ENCODE measurements around the gene FUBP3. TPM values are rescaled to one million over a fixed set of nuclear protein-coding genes. Genes with fewer than 3 reads are reported as not detected.

The FUBP3 gene
- total and polyA plus RNA-seq, 3 donors from 2014 or later = 59.4 to 88.7 (median 85.3) TPM

- no peak for DNase-seq
- 79 to 90% methylated on average over 8 of the region's 8 CpGs for WGBS, 2 donors
- no peak overlapping the region for H3K4me3 ChIP-seq
- no peak overlapping the region for H3K27ac ChIP-seq
- TF ChIP-seq POLR2A (IDR thresholded peaks at IDR 0.05) (no peak), CTCF (IDR thresholded peaks at IDR 0.05) (no peak)
- peaks cover 3% of the 10 kb centered on the region for H3K36me3 ChIP-seq (ENCODE audit: low read depth, missing control alignments)
- no peaks in the 10 kb centered on the region for H3K4me1 ChIP-seq
- H3K9me3 ChIP-seq = no peaks in the 10 kb centered on the region
- intact Hi-C loops (cut with DNase I; ENCODE audit: low total_unique reads) = no loop called here
- no peaks in the 10 kb centered on the region for H3K27me3 ChIP-seq
Measured at GRCh38 chr9:130634801-130635200, 55.4 kb downstream of the FUBP3 start.

- no peak overlapping the region for H3K4me3 ChIP-seq
- no peak for DNase-seq
- no peak for TF ChIP-seq CTCF (IDR thresholded peaks at IDR 0.05)
- TF ChIP-seq POLR2A (IDR thresholded peaks at IDR 0.05) = no peak
- no peak overlapping the region for H3K27ac ChIP-seq
- no peaks in the 10 kb centered on the region for H3K4me1 ChIP-seq
- no peaks in the 10 kb centered on the region for H3K9me3 ChIP-seq
- 94 to 97% methylated on average over 6 of the region's 6 CpGs for WGBS, 2 donors
- intact Hi-C loops (cut with DNase I; ENCODE audit: low total_unique reads) = no loop called here
- no peaks in the 10 kb centered on the region for H3K27me3 ChIP-seq
- H3K36me3 ChIP-seq (ENCODE audit: low read depth, missing control alignments) = peaks cover 3% of the 10 kb centered on the region
Measured at GRCh38 chr9:130635306-130635705, 55.9 kb downstream of the FUBP3 start.

GRCh38 chr9:130635721-130636647, 56.6 kb downstream of the FUBP3 start:
- Histone ChIP-seq H3K4me3 (no peak overlapping the region), H3K36me3 (ENCODE audit: low read depth, missing control alignments) (peaks cover 3% of the 10 kb centered on the region), H3K27ac (no peak overlapping the region), H3K4me1 (no peaks in the 10 kb centered on the region), H3K27me3 (no peaks in the 10 kb centered on the region), H3K9me3 (no peaks in the 10 kb centered on the region)
- no peak for TF ChIP-seq POLR2A (IDR thresholded peaks at IDR 0.05)
- no peak for TF ChIP-seq CTCF (IDR thresholded peaks at IDR 0.05)
- 92 to 94% methylated on average over 33 of the region's 33 CpGs for WGBS, 2 donors
- no peak for DNase-seq
- intact Hi-C loops (cut with DNase I; ENCODE audit: low total_unique reads) = no loop called here

GRCh38 chr9:130636648-130637020, 57.3 kb downstream of the FUBP3 start:
- 72 to 83% methylated on average over 4 to 9 of the region's 9 CpGs for WGBS, 2 donors
- H3K27me3 ChIP-seq = no peaks in the 10 kb centered on the region
- no peak for TF ChIP-seq POLR2A (IDR thresholded peaks at IDR 0.05)
- no peak for TF ChIP-seq CTCF (IDR thresholded peaks at IDR 0.05)
- intact Hi-C loops (cut with DNase I; ENCODE audit: low total_unique reads) = no loop called here
- no peaks in the 10 kb centered on the region for H3K9me3 ChIP-seq
- H3K27ac ChIP-seq = no peak overlapping the region
- peaks cover 3% of the 10 kb centered on the region for H3K36me3 ChIP-seq (ENCODE audit: low read depth, missing control alignments)
- H3K4me1 ChIP-seq = no peaks in the 10 kb centered on the region
- no peak overlapping the region for H3K4me3 ChIP-seq
- no peak for DNase-seq
